ENCODE measurements around the gene SFXN2. TPM values are rescaled to one million over a fixed set of nuclear protein-coding genes. Genes with fewer than 3 reads are reported as not detected.

SFXN2 gene
- total RNA-seq, 1 donor from 2014 or later = 6.3 TPM

DNA sequence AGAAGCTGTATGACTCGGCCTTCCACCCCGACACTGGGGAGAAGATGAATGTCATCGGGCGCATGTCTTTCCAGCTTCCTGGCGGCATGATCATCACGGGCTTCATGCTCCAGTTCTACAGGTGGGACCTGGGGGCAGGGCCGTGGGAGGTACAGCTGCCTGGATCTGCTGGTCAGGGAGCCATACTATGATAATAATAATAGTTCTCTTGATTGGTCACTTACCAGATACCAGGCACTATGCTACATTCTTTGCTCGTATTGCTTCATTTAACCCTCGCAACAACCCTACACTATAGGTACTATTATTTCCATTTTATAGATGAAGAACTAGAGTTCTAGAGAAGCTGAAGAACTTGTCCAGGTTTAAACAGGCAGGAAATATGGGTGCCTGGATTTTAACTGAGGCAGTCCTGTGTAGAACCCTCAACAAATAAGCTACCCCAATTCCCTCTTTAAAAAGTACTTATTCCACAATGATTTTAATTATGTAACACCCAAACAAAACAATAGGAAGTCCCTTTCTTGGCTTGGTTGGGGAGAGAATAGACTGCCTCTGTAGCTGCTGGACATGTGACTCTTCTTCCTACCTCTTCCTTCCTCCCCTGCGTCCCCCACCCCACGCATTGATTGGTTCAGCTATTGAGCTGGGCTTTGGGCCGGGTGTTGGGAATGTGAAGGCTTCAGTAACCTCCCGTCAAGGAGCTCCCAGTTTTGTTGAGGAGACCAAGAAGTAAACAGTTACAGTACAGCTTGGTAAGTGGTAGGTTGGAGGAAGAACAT, 12.8 kb downstream of the SFXN2 start:
- Mint-ChIP-seq H3K4me3 (ENCODE audit: unreplicated experiment) (peak overlapping the region; percentile 16), H3K9me3 (ENCODE audit: unreplicated experiment) (no peaks in the 10 kb centered on the region), H3K27me3 (ENCODE audit: unreplicated experiment) (peaks cover 2% of the 10 kb centered on the region), H3K36me3 (ENCODE audit: low read depth, unreplicated experiment) (peaks cover 12% of the 10 kb centered on the region), H3K27ac (ENCODE audit: unreplicated experiment) (peak overlapping the region; percentile 77), H3K4me1 (ENCODE audit: unreplicated experiment) (peaks cover 12% of the 10 kb centered on the region)
- TF ChIP-seq, protein P1, sequence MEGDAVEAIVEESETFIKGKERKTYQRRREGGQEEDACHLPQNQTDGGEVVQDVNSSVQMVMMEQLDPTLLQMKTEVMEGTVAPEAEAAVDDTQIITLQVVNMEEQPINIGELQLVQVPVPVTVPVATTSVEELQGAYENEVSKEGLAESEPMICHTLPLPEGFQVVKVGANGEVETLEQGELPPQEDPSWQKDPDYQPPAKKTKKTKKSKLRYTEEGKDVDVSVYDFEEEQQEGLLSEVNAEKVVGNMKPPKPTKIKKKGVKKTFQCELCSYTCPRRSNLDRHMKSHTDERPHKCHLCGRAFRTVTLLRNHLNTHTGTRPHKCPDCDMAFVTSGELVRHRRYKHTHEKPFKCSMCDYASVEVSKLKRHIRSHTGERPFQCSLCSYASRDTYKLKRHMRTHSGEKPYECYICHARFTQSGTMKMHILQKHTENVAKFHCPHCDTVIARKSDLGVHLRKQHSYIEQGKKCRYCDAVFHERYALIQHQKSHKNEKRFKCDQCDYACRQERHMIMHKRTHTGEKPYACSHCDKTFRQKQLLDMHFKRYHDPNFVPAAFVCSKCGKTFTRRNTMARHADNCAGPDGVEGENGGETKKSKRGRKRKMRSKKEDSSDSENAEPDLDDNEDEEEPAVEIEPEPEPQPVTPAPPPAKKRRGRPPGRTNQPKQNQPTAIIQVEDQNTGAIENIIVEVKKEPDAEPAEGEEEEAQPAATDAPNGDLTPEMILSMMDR (IDR thresholded peaks at IDR 0.05; ENCODE audit: unreplicated experiment) = no peak
- no peak for DNase-seq (ENCODE audit: low spot score)

DNA sequence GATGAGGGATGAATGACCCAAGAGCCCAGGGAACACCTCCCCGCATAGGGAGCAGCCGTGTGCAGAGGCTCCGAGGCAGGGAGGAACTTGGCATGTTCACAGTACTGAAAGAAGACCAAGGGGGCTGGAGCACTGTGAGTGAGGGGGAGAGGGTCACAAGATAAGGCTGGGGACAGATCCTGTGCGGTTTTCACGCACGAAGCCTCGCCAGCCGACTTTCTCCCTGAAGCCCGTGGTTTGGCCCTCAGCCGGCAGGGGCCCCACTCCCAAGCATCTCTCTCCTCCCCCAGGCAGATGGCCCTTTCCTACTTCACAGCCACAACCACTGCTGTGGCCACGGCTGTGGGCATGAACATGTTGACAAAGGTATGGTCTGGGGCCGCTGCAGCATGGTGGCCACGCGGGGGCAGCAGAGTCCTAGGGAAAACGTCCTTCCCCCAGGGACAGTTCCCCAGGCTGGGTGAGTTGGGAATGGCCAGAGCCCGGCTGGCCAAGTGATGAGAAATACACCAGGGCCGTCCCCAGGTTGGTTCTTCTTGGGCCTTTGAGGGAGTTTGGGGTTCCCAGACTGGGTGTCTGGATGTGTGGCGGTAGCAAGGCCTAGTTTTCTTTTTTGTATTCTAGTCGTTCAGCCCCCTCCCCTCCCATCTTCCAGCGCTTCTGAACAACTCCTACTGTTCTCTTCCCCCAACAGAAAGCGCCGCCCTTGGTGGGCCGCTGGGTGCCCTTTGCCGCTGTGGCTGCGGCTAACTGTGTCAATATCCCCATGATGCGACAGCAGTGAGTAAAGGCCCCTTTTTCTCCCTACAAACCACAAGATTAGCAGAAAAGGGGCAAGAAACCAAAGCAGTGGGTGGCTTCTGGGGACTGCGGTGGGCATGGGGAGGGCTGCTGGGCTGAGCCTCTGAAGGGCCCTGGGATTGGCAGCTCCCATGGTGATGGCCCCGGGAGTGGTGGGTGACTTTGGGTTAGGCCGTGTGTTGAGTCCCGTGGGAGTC, 14.9 kb downstream of the SFXN2 start:
- Mint-ChIP-seq H3K4me1 (ENCODE audit: unreplicated experiment) (peaks cover 12% of the 10 kb centered on the region), H3K4me3 (ENCODE audit: unreplicated experiment) (no peak overlapping the region), H3K27me3 (ENCODE audit: unreplicated experiment) (peaks cover 2% of the 10 kb centered on the region), H3K9me3 (ENCODE audit: unreplicated experiment) (no peaks in the 10 kb centered on the region), H3K36me3 (ENCODE audit: low read depth, unreplicated experiment) (peaks cover 7% of the 10 kb centered on the region), H3K27ac (ENCODE audit: unreplicated experiment) (no peak overlapping the region)
- DNase-seq (ENCODE audit: low spot score) = peak; percentile 91
- TF ChIP-seq, protein P1 (IDR thresholded peaks at IDR 0.05; ENCODE audit: unreplicated experiment) = peak; percentile 80

DNA sequence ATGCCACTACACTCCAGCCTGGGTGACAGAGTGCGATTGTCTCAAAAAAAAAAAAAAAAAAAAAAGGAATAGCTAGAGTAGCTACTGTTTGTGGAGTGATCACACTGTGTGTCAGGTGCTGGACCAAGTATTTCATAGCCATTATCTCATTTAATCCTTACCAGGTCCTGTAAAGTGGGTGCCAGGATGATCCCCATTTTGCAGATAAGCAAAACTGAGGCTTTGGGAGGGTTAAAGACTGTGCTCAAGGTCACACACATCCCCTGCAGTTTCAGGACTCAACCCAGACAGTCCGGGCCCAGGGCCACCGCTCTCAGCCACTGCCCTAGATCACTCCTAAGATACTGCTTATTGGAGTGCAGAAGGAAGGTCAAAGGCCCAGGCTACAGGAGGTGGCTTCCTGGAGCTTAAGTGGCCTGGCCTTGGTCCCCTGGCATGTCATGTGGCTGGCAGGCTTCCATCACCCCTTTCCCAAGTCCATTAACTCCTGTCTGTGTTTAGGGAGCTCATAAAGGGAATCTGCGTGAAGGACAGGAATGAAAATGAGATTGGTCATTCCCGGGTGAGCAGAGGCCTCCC, 16.9 kb downstream of the SFXN2 start:
- H3K9me3 Mint-ChIP-seq (ENCODE audit: unreplicated experiment) = no peaks in the 10 kb centered on the region
- peaks cover 2% of the 10 kb centered on the region for H3K27me3 Mint-ChIP-seq (ENCODE audit: unreplicated experiment)
- H3K4me3 Mint-ChIP-seq (ENCODE audit: unreplicated experiment) = no peak overlapping the region
- no peak overlapping the region for H3K27ac Mint-ChIP-seq (ENCODE audit: unreplicated experiment)
- H3K36me3 Mint-ChIP-seq (ENCODE audit: low read depth, unreplicated experiment) = peaks cover 5% of the 10 kb centered on the region
- H3K4me1 Mint-ChIP-seq (ENCODE audit: unreplicated experiment) = peaks cover 17% of the 10 kb centered on the region
- TF ChIP-seq, protein P1 (IDR thresholded peaks at IDR 0.05; ENCODE audit: unreplicated experiment) = no peak
- no peak for DNase-seq (ENCODE audit: low spot score)

DNA sequence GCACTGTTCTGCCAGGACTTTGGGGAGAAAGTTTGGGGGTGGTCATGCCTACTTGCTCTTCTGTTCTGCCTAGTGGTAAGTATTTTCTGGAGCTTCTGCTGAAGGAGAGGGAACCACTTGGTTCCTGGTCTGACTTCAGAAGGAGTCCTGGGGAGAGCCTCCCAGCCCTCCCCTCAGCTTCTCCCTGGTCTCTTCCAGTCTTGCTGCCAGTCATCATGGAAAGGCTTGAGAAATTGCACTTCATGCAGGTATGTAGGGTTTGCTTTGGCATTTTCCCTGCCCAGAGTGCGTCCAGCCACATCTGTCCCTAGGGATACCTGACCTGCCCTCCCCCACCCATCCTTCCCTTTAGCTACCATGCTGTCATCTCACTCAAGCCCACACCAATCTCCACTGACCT, 18.2 kb downstream of the SFXN2 start:
- Mint-ChIP-seq H3K36me3 (ENCODE audit: low read depth, unreplicated experiment) (no peaks in the 10 kb centered on the region), H3K9me3 (ENCODE audit: unreplicated experiment) (no peaks in the 10 kb centered on the region), H3K4me3 (ENCODE audit: unreplicated experiment) (no peak overlapping the region), H3K4me1 (ENCODE audit: unreplicated experiment) (peaks cover 10% of the 10 kb centered on the region), H3K27ac (ENCODE audit: unreplicated experiment) (no peak overlapping the region), H3K27me3 (ENCODE audit: unreplicated experiment) (peaks cover 2% of the 10 kb centered on the region)
- no peak for DNase-seq (ENCODE audit: low spot score)
- TF ChIP-seq, protein P1 (IDR thresholded peaks at IDR 0.05; ENCODE audit: unreplicated experiment) = no peak

All from endothelial cell (in vitro differentiated cells).